Stimulated activated CD4-positive, alpha-beta T cell treated with anti-CD3 and anti-CD28 coated beads, Interleukin-4, amount 100 ng/mL, for 24 hours (primary cell): ENCODE measurements around the gene SELENOK.

Experiments used
- DNase-seq: peaks from one replicate; pipeline ENCODE4 v3.0.0-alpha.2; 2020

SELENOK gene

GRCh38 chr3:53841296-53841695, 50.4 kb downstream of the SELENOK start:
- DNase-seq: no peak

- DNase-seq: no peak
Measured at GRCh38 chr3:53837331-53837730, 54.3 kb downstream of the SELENOK start.

GRCh38 chr3:53836084-53836872, 55.4 kb downstream of the SELENOK start:
- no peak for DNase-seq

GRCh38 chr3:53835257-53835656, 56.4 kb downstream of the SELENOK start:
- DNase-seq: no peak

- DNase-seq: no peak
Measured at GRCh38 chr3:53834429-53835095, 57.1 kb downstream of the SELENOK start.
